AG04450 (cell line): ENCODE measurements around the gene NHLRC3. TPM values are rescaled to one million over a fixed set of nuclear protein-coding genes. Genes with fewer than 3 reads are reported as not detected.
"Not testable (repeated sequence)": the region's sequence is repeated elsewhere in the genome, so short reads cannot be mapped to it uniquely, and the experiment has no call there.

Experiments
- CTCF ChIA-PET: fragments of 300-600, 350-600 bp; formaldehyde crosslinking; extraction: SDS; loops from one replicate; lab custom pipeline; 2022; ENCODE audit warnings: antibody characterized with exemption, inconsistent platforms; lab: Charles Lee
- POLR2A ChIA-PET: fragments of 350-600 bp; formaldehyde crosslinking; extraction: SDS; loops from one replicate; lab custom pipeline; 2021; ENCODE audit warnings: antibody characterized with exemption, inconsistent platforms; lab: Yijun Ruan, JAX
- DNase-seq: peaks from one replicate; pipeline ENCODE4 v3.0.0-alpha.2; 2011; ENCODE audit warnings: low read depth, low spot score
- H3K27ac ChIP-seq: one replicate; pipeline ENCODE4 v1.5.1; 2012; ENCODE audit warnings: low read depth, low read length, control low read depth
- H3K27me3 ChIP-seq: one replicate; pipeline ENCODE4 v1.6.0; 2012; ENCODE audit warnings: low read length; ENCODE audit not compliant: control insufficient read depth, insufficient read depth
- H3K4me3 ChIP-seq: 2 replicates; pipeline ENCODE4 v1.5.1; 2011; ENCODE audit warnings: mild to moderate bottlenecking, low read depth, low read length, control low read depth
- H3K9me3 ChIP-seq: 2 replicates; pipeline ENCODE4 v1.5.1; 2012; ENCODE audit warnings: low read length; ENCODE audit not compliant: control insufficient read depth, insufficient read depth
- polyA plus RNA-seq: library from polyadenylated mRNA; depleted of rRNA; stranded (reverse); fragments of >200 nt; gene quantifications from 2 replicates; pipeline ENCODE4 v1.2.3, GENCODE V29; 2011
- TF ChIP-seq, protein P1 (sequence below): IDR thresholded peaks from 2 replicates; pipeline ENCODE4 v1.5.1; 2011; ENCODE audit warnings: low read depth, low read length, control low read depth, inconsistent platforms

NHLRC3 gene
- polyA plus RNA-seq, 1 experiment = 9.9 TPM

- H3K27me3 ChIP-seq = no peaks in the 10 kb centered on the region
- no peaks in the 10 kb centered on the region for H3K9me3 ChIP-seq
- no peak overlapping the region for H3K4me3 ChIP-seq
- POLR2A ChIA-PET = no interaction called here
- H3K27ac ChIP-seq = no peak overlapping the region
- CTCF ChIA-PET = interaction anchor here (0.5 kb wide), 1 partner anchor 17 kb away, joined by 6 read pairs; no protein-coding TSS in a partner anchor
- TF ChIP-seq, protein P1, sequence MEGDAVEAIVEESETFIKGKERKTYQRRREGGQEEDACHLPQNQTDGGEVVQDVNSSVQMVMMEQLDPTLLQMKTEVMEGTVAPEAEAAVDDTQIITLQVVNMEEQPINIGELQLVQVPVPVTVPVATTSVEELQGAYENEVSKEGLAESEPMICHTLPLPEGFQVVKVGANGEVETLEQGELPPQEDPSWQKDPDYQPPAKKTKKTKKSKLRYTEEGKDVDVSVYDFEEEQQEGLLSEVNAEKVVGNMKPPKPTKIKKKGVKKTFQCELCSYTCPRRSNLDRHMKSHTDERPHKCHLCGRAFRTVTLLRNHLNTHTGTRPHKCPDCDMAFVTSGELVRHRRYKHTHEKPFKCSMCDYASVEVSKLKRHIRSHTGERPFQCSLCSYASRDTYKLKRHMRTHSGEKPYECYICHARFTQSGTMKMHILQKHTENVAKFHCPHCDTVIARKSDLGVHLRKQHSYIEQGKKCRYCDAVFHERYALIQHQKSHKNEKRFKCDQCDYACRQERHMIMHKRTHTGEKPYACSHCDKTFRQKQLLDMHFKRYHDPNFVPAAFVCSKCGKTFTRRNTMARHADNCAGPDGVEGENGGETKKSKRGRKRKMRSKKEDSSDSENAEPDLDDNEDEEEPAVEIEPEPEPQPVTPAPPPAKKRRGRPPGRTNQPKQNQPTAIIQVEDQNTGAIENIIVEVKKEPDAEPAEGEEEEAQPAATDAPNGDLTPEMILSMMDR = no peak
- no peak for DNase-seq
These were observed 19.8 kb downstream of the NHLRC3 start for GRCh38 chr13:39058040-39058439.

DNA sequence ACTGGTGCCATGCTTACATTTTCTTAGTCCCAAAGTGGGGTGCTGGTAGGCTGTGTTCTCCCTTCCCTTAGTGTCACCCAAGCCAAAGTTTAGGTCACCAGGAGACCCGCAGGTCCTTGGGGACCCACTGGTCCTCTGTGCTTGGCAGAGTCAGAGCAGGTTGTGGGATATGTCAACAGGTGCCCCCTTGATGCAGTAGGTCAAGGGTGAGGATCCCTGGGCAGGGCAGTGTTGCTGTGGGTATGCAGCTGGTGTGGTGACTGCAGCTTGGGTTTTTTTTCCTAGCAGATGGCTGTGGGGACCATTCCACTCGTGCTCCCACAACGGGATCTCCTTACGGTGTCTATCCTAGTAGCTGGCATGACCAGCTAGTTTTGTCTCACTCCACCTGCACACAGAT, 23.7 kb downstream of the NHLRC3 start:
- Histone ChIP-seq H3K27ac (no peak overlapping the region), H3K27me3 (no peaks in the 10 kb centered on the region), H3K4me3 (no peak overlapping the region), H3K9me3 (no peaks in the 10 kb centered on the region)
- ChIA-PET POLR2A (no interaction called here), CTCF (no interaction called here)
- TF ChIP-seq, protein P1 = no peak
- no peak for DNase-seq

GRCh38 chr13:39072842-39073241, 34.6 kb downstream of the NHLRC3 start:
- Histone ChIP-seq H3K4me3 (no peak overlapping the region), H3K27me3 (no peaks in the 10 kb centered on the region), H3K9me3 (no peaks in the 10 kb centered on the region), H3K27ac (no peak overlapping the region)
- TF ChIP-seq, protein P1 = no peak
- DNase-seq = no peak
- ChIA-PET POLR2A (no interaction called here), CTCF (no interaction called here)

DNA sequence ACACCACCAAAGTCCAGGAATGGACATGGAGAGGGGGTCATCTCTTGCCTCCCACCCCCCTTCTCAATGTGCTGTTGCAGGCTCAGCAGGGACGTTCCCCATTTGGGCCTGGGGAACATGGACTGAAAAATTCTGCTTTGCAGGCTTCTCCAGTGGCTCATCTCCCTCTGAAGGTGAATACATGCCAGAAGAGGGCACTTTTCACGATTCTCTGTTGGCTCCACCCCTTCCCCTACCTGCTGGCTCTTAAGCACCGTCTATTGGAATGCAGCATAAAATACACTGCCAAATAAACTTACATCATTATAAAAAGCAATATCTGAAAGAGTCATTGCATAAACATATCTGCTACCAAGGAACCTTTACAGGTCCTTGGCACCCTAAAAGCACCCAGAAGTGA, 35.7 kb downstream of the NHLRC3 start:
- ChIA-PET CTCF (no interaction called here), POLR2A (no interaction called here)
- Histone ChIP-seq H3K4me3 (no peak overlapping the region), H3K27ac (no peak overlapping the region), H3K9me3 (no peaks in the 10 kb centered on the region), H3K27me3 (no peaks in the 10 kb centered on the region)
- no peak for DNase-seq
- TF ChIP-seq, protein P1 = no peak

DNA sequence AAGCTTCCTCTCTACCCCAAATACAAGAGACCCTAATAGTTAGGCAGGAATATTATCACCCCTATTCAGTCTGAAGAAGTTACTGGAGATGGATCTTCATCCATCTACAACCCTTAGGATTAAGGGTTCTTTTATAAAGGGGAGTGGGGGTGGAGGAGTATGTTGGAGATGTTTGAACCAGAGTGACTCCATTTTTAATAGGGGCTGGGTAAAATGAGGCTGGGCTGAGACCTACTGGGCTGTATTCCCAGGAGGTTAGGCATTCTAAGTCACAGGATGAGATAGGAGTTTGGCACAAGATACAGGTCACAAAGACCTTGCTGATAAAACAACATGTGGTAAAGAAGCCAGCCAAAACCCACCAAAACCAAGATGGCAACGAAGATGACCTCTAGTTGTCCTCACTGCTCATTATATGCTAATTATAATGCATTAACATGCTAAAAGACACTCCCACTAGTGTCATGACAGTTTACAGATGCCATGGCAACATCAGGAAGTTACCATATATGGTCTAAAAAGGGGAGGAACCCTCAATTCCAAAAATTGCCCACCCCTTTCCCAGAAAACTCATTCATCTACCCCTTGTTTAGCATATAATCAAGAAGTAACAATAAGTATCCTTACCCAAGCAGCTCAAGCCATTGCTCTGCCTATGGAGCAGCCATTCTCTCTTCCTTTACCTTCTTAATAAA, 48.1 kb downstream of the NHLRC3 start:
- POLR2A ChIA-PET, H3K4me3 ChIP-seq, H3K9me3 ChIP-seq, H3K27me3 ChIP-seq, DNase-seq, H3K27ac ChIP-seq: not testable (repeated sequence)
- CTCF ChIA-PET = interaction anchor here (1.9 kb wide), 1 partner anchor 530 kb away, joined by 5 read pairs; no protein-coding TSS in a partner anchor
